ENCODE data around the gene IL31RA.

The IL31RA gene

DNA sequence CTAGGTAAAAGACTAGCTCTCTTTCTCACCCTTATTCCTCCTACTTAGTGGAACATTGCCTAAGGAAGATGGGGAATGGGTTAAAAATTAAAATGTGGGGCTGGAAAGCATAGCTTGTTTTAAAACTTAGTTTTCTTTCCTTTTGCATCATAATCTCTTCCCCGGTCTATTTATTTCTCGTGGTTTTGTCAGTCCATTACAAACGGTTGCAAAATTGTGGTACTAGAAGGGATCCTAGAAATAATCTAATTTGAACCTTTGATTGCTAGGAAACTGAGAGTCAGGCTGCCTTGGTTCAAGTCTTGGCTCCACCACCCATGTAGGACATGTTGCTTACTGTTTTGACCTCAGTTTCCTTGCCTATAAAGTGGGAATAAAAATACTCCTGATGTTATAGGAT lies 1.3 kb downstream of the IL31RA start:
- no peak for TF ChIP-seq CTCF (IDR thresholded peaks at IDR 0.05)
- no peak overlapping the region for H3K4me3 ChIP-seq (ENCODE audit: low read depth, low read length)
- H2AFZ ChIP-seq = no peak overlapping the region

DNA sequence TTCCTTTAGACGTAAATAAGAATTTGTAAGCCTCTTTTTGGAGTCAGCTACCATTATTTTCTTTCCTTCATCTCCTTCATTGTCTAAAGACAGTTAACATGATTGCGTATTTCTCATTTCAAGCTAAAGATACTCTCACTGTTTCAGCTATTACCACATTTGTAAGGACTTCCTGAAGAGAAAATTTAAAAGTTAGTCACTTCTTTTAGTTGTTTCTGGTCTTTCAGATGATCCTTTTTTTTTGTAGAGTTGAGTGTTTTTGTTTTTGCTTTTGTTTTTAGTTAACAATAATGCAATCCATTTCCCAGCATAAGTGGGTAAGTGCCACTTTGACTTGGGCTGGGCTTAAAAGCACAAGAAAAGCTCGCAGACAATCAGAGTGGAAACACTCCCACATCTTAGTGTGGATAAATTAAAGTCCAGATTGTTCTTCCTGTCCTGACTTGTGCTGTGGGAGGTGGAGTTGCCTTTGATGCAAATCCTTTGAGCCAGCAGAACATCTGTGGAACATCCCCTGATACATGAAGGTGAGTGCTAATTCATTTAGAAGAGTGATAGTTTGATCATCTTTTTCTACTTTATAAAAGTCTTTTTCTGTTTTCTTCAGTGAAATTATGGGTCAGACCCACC lies 2.0 kb downstream of the IL31RA start:
- no peak overlapping the region for H3K4me3 ChIP-seq (ENCODE audit: low read depth, low read length)
- no peaks in the 10 kb centered on the region for H3K9me3 ChIP-seq (ENCODE audit: control insufficient read depth, low read length)
- no peaks in the 10 kb centered on the region for H3K27me3 ChIP-seq (ENCODE audit: control insufficient read depth, insufficient read depth, low read length)
- H3K9ac ChIP-seq = no peak overlapping the region
- no peak overlapping the region for H3K27ac ChIP-seq
- no peak for TF ChIP-seq CTCF (IDR thresholded peaks at IDR 0.05)
- no peaks in the 10 kb centered on the region for H3K4me1 ChIP-seq
- H3K36me3 ChIP-seq (ENCODE audit: control insufficient read depth, insufficient read depth, low read length) = no peaks in the 10 kb centered on the region
- H2AFZ ChIP-seq = no peak overlapping the region
- no peak overlapping the region for H3K4me2 ChIP-seq (ENCODE audit: low read length)
- no peaks in the 10 kb centered on the region for H3K79me2 ChIP-seq

More for the DNA sequence above, 1.3 kb downstream of the IL31RA start:
- Histone ChIP-seq H3K27me3 (ENCODE audit: control insufficient read depth, insufficient read depth, low read length) (no peaks in the 10 kb centered on the region), H3K36me3 (ENCODE audit: control insufficient read depth, insufficient read depth, low read length) (no peaks in the 10 kb centered on the region), H3K9ac (no peak overlapping the region), H3K4me1 (no peaks in the 10 kb centered on the region), H3K79me2 (no peaks in the 10 kb centered on the region), H3K9me3 (ENCODE audit: control insufficient read depth, low read length) (no peaks in the 10 kb centered on the region), H3K4me2 (ENCODE audit: low read length) (no peak overlapping the region), H3K27ac (no peak overlapping the region)

DNA sequence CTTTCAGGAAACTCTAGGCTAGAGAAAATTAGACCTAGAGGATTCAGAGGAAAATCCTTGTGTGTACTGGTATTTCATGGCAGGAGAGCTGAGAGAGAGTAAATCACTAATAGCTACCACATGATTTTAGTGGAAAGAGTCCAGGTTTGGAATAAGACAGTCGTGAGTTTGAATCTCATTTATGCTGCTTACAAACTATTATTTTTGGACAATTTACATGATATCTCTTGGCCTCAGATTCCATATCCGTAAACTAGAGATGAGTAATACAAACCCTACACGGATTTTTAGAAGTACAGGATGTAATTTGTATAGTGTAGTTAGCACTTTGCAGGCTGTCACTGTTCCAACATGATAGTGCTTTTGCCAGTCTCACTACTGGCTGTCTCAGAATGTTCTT lies 2.7 kb downstream of the IL31RA start:
- H3K9me3 ChIP-seq (ENCODE audit: control insufficient read depth, low read length) = no peaks in the 10 kb centered on the region
- H3K36me3 ChIP-seq (ENCODE audit: control insufficient read depth, insufficient read depth, low read length) = no peaks in the 10 kb centered on the region
- no peak overlapping the region for H2AFZ ChIP-seq
- H3K27ac ChIP-seq = no peak overlapping the region
- H3K79me2 ChIP-seq = no peaks in the 10 kb centered on the region
- no peaks in the 10 kb centered on the region for H3K27me3 ChIP-seq (ENCODE audit: control insufficient read depth, insufficient read depth, low read length)
- H3K4me2 ChIP-seq (ENCODE audit: low read length) = no peak overlapping the region
- TF ChIP-seq CTCF (IDR thresholded peaks at IDR 0.05) = no peak
- H3K4me1 ChIP-seq = no peaks in the 10 kb centered on the region
- no peak overlapping the region for H3K4me3 ChIP-seq (ENCODE audit: low read depth, low read length)
- H3K9ac ChIP-seq = no peak overlapping the region

DNA sequence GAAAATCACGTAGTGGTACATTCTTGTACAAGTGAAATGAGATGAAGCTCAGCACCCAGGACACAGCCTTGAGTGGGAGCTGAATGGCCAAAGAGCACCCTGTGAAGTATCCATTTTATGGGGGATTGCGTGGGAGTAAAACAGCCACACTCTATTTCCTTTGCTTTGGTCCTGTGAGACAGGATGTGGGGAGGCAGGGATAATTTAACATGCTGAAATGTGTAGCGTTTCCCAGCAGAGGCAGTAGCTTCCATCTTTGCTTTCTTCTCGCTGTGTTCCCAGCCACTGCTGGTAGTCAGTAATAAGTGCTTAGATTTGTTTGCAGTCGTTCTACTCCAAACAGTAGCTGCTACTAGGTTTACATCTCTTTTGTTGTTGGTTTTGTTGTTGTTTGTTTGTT lies 4.4 kb downstream of the IL31RA start:
- no peak overlapping the region for H3K4me3 ChIP-seq (ENCODE audit: low read depth, low read length)
- TF ChIP-seq CTCF (IDR thresholded peaks at IDR 0.05) = no peak
- H3K27ac ChIP-seq = no peak overlapping the region
- no peaks in the 10 kb centered on the region for H3K9me3 ChIP-seq (ENCODE audit: control insufficient read depth, low read length)
- H3K36me3 ChIP-seq (ENCODE audit: control insufficient read depth, insufficient read depth, low read length) = no peaks in the 10 kb centered on the region
- H3K4me1 ChIP-seq = no peaks in the 10 kb centered on the region
- H3K9ac ChIP-seq = no peak overlapping the region
- no peak overlapping the region for H3K4me2 ChIP-seq (ENCODE audit: low read length)
- H3K79me2 ChIP-seq = no peaks in the 10 kb centered on the region
- H2AFZ ChIP-seq = no peak overlapping the region
- H3K27me3 ChIP-seq (ENCODE audit: control insufficient read depth, insufficient read depth, low read length) = no peaks in the 10 kb centered on the region

GRCh38 chr5:55856516-55857246 lies 5.5 kb downstream of the IL31RA start:
- Histone ChIP-seq H3K4me1 (no peaks in the 10 kb centered on the region), H3K9ac (no peak overlapping the region), H3K27me3 (ENCODE audit: control insufficient read depth, insufficient read depth, low read length) (no peaks in the 10 kb centered on the region), H3K79me2 (no peaks in the 10 kb centered on the region), H3K9me3 (ENCODE audit: control insufficient read depth, low read length) (no peaks in the 10 kb centered on the region), H3K4me3 (ENCODE audit: low read depth, low read length) (no peak overlapping the region), H3K27ac (no peak overlapping the region), H3K36me3 (ENCODE audit: control insufficient read depth, insufficient read depth, low read length) (no peaks in the 10 kb centered on the region), H3K4me2 (ENCODE audit: low read length) (no peak overlapping the region), H2AFZ (no peak overlapping the region)
- TF ChIP-seq CTCF (IDR thresholded peaks at IDR 0.05) = no peak

Data from parathyroid adenoma (tissue), 2 donors.